Measurements from ENCODE around the gene RASD2.

RASD2 gene

GRCh38 chr22:35561796-35562526 lies 21.3 kb downstream of the RASD2 start:
- no peak for DNase-seq

DNA sequence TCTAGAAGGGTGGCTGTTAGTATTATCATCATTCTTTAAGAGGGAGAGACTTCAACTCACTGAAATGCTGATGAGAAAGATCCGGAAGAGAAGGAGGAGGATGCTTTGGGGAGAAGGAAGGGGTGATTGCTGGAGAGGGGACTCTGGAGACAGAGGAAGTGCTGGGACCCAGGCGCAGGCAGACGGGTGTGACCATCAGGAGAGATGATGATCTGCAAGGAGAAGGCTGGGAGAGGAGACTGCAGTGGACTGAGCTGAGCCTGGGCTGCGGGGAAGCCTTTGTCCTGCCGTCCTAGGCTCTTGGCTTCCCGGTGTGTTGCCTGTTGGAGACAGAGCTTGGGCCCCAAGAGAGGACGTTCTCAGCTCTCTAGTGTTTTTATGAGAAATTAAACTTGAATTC lies 22.6 kb downstream of the RASD2 start:
- DNase-seq, result no peak

DNA sequence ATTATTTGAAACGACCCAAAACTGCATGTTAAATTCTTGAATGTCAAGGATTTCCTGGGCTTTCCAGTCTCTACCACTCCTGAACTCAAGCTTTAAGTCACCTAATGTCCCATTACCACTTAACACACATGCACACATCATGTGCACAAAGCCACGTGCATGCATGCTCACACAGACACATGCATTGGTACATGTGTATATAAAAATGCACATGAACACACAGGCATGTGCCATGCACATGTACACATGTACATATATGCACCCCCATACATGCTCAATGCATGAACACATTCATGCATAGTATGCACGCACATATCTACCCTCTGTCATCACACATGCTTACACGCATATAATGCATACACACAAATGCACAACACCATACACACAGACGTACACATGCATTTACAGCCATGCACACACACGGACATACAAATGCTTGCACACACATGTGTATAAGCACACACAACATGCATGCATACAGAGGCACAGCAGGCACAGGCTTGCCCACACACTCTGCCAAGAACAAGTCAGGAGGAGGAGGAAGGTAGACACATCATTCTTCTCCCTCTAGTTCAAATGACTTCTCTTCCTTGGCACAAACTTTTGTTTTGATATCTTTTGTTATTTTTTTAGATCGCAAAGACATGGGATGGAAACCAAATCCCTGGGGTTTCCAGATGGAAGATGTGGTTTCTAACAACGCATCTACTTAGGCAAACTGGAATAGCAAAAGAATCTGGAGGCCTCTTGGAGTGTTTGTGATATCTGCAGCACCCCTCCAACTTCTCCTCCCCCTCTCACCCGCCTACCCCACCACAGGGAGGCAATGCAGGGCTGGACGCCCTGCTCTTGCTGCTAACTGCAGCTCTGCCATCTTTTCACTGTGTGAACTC lies 24.6 kb downstream of the RASD2 start:
- no peak for DNase-seq

GRCh38 chr22:35567351-35568141 lies 26.9 kb downstream of the RASD2 start:
- DNase-seq, result no peak

GRCh38 chr22:35568751-35569739 lies 28.4 kb downstream of the RASD2 start:
- DNase-seq, result no peak

GRCh38 chr22:35569916-35570315 lies 29.3 kb downstream of the RASD2 start:
- no peak for DNase-seq

DNA sequence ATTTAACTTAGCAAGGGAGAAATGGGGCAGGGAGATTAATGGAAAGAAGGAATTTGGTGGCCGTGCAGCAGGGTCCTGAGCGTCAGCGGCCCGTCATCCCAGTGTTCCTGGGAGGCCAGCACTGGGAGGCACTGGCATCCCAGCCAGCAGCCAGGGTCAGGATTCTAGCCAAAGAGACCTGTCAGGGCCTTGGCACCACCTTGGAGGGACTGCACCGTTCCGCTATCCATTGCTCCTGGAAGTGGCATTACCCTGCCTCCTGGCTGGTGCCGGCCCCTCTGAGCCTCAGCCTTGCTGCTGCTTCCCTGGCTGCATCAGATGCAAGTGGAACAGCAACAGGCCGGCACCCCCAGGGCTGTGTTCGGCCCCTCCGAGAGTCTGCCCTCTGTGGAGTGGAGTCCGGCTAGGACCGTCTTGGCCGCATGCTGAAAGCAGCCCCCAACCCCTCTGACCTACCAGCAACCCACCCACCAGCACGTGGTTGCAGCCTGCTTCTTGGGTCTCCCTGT lies 30.1 kb downstream of the RASD2 start:
- no peak for DNase-seq

- no peak for DNase-seq
Measured at GRCh38 chr22:35572556-35572955, 31.9 kb downstream of the RASD2 start.

DNA sequence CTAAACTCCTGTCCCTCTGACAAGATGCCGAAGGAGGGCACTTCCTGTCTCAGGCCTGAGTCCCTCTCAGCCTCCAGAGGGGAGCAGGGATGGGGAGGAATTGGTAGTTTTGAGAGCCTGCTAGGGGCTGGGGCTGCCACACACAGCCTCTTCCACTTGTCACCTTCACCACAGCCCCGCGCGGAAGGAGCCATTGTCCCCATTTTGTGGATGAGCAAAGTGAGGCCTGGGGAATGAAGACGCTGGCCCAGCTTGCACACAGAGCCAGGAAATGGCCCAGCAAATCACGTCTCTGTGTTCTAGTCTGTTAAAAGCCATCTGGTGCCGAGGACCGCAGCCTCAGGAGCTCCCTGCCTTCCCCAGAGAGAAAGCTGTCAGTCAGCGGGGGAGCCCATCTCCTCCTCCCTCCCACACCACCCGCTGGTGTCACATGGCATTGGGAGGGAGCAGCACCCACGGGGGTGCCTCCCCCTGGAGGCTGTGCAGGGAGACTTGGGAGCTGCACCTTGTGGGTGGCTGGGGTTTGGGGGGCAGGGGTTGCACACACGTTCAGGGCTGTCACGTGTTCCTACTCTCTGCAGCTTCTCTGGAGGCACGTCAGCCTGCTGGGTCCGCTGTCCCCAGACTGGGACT lies 34.6 kb downstream of the RASD2 start:
- DNase-seq, result no peak

DNA sequence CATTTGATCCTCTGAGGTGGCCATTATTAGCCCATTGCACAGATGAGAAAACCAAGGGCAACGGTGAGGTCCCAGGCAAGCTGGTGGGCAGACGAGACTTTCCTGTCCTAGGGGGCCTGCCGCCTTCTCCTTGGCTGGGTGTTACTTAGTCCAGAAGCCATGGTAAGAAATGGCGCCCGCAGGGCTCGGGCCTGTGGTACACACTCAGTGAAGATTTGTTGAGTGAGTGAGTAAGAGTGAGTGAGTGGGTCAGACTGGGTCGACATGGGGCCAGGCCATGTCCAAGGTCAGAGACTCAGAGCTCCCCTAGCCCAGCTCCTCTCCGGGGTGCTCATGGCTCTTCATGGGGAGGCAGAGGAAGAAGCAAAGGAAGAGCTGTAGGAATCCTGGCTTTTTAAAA lies 36.0 kb downstream of the RASD2 start:
- no peak for DNase-seq

DNA sequence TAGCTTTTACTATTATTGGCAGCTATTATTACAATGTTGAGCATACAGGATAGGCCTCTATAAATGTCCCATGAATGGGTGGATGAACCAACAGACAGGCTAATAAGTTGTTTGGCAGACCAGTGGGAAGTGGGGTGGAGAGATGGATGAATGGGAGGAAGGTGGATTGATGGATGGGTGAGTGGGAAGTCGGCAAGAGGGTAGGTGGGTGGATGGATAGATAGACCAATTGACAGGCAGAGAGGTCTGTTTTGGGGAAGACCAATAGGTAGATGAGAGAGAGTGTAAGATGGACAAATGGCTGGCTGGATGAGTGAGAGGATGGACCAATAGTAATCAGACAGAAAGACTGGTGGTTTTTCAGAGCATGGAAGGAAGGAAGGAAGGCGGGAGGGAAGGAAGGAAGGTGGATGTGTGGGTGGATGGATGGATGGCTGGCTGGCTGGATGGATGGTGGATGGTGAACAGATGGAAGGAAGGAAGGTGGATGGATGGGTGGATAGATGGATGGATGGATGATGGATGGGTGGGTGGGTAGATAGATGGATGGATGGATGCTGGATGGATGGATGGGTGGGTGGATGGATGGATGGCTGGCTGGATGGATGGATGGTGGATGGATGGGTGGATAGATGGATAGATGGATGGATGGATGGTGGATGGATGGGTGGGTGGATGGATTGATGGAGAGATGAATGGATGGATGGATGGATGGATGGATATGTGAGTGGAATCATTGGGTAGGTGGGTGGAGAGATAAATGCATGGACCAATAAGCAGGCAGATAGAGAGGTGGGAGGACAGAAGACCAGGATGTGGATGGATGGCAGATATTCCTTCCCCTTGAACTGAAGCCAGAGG lies 37.4 kb downstream of the RASD2 start:
- DNase-seq, result no peak

DNA sequence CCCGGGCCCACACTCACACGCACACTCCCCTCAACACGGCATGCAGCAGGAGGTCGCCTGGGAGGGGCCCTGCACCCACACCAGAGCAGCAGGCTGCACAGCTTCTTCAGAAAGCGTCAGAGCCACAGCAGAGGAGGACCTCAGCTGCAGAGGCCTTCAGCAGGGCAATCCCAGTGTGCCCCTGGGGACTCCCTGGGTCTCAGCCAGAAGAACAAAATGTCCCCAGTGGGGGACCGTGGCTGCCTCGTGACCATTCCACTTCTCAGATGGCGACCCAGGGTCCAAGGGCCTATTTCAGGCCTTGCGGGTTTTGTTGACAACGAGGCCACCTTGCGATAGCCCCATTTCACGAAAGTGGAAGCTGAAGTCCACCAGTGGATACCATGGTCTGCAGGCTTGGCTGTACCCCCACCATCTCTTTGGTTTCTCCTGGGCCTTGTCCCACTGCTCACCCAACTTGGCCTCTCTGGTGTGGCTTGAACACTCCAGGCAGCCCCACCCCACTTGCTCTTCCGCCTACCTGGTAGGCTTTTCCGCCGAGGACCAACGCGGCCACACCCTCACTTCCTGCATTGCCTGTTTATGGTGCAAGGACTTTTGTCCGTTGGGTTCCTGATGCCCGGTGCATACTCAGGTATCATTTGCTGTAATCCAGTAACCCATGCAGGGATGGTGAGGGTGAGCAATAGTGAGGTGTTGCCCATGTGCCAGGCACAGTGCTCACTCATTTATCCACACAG lies 38.4 kb downstream of the RASD2 start:
- no peak for DNase-seq

DNA sequence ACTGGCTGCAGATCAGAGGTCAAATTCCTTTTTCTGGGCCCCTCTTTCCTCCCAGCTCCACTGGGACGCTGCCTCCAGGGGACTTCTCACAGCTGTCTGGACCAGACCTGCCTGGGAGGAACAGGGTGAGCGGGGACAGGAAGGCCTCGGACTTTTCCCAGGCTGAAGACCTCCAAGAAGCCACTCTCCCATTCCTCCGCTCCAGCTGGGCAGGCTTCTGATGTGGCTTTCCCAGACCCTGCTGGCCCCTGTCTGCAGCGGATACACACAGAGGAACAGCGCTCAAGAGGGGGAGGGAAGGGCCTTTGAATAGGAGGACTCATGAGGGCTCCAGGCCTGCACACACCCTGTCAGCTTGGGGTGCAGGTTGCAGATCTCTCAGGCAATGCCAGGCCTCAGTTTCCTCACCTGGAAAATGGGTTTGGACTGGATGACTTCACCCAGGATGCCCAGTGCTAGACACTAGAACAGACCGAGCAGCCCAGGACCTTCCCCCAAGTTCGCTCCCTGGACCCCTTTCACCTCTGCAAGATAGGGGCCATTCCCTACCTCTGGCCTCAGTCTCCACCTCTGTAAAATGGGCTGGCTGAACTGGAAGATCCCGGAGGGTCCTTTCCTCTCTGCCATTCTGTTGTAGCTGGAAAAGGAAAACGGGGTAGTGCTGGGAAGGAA lies 39.9 kb downstream of the RASD2 start:
- DNase-seq, result no peak

- no peak for DNase-seq
Measured at GRCh38 chr22:35581023-35581413, 40.4 kb downstream of the RASD2 start.

GRCh38 chr22:35582218-35582860 lies 41.7 kb downstream of the RASD2 start:
- DNase-seq, result no peak

DNA sequence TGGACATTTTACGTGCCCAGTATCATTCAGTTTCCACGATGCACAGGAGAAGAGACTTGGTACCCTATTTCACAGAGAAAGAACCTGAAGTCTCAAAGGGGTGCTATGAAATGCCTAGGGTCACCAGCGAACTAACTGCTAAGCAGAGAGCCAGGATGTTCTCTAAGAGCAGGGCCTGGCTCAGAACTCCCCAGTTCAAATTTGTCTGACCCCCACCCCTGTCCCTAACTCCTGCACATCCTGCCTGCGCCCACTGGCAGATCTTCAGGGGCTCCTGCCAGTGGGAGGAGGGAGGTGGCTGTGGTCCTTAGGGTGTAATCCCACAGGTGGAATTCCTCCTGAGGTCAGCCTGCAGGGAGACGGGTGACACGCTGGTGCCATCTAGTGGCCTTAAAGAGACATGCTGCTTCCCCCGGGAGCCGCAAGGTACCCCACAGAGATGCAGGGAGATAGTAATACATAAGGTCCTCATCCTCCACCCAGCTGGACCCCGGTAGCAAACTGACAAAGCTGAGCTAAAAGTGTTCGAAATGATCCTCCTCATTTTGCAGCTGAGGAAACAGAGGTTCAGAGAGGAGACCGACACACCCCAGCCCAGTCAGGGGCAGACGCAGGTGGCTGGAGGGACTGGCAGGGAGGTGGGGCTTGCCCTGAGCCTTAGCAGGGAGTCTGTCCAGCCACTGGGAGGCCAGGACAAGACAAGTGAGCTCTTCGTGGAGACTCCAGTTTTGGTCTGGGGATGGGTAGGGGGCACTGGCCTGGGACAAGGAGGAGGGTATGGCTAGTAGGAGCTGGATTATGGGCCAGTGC lies 42.4 kb downstream of the RASD2 start:
- no peak for DNase-seq

- no peak for DNase-seq
Measured at GRCh38 chr22:35586771-35587170, 46.1 kb downstream of the RASD2 start.

GRCh38 chr22:35587447-35587870 lies 46.8 kb downstream of the RASD2 start:
- DNase-seq, result no peak
